Activated T-cell treated with anti-CD3 and anti-CD28 coated beads for 4 hours (primary cell): ENCODE data around the gene TECTA.
"Not testable (repeated sequence)": the region's sequence is repeated elsewhere in the genome, so short reads cannot be mapped to it uniquely, and the experiment has no call there.

Source experiments
- DNase-seq: peaks from one replicate; pipeline ENCODE4 v3.0.0-alpha.2; 2020

The TECTA gene

GRCh38 chr11:121091492-121092152 lies 9.4 kb upstream of the TECTA start:
- DNase-seq: no peak

DNA sequence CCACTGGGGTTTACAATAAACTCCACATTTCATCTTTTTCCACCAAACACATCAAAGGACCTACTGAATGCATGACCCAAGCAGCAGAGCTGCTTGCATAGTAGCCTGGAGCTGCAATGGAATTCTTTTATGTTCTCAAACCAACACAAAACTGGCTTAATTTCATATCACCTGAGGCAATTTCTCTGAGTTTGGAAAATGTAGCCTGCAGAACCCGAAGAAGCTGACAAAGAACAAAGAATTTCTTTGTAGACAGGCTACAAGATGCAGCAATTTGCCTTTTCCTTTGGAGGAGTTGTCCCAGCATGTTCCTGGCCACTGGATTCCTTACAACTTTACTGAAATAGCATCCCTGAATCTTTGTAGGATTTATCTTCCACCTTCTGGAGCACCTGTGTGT lies 5.5 kb upstream of the TECTA start:
- DNase-seq: no peak

DNA sequence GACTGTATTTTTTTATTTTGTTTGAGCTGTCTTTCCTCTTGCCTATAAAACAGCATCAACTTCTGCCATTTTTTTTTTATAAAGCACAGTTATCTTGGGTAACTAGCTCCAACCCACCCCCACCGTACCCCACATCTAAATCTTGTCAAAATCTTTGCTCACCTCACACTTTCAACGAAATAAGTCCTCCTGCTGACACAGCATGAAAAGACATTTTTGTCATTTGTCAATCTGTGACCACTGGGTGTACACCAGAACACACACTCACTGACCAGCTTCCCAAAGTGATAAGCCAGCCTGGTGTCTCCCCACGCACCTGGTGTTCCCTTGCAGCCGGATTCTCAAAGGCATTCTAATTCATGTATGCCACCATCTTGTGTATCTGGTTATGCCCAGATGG lies 1.7 kb upstream of the TECTA start:
- DNase-seq: no peak

DNA sequence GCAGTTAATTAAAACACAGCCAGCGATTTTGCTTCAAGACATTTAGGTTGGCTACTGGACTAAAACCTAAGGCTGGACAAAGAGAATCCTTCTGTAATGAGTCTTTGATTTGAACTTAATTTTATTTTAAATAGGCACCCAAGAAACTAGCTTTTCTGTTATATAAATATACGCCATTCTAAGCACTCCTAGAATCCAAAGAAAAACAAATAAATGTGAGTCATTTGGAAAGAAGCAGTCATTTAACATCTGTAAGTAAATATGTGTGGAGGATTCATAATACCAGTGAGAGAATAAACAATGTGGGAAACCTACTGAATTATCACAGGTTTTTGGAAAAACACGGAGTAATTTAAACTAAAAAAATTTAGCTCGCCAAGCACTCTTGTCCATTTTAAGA lies 1.2 kb upstream of the TECTA start:
- DNase-seq: no peak

GRCh38 chr11:121104312-121104762 lies 3.3 kb downstream of the TECTA start:
- no peak for DNase-seq

DNA sequence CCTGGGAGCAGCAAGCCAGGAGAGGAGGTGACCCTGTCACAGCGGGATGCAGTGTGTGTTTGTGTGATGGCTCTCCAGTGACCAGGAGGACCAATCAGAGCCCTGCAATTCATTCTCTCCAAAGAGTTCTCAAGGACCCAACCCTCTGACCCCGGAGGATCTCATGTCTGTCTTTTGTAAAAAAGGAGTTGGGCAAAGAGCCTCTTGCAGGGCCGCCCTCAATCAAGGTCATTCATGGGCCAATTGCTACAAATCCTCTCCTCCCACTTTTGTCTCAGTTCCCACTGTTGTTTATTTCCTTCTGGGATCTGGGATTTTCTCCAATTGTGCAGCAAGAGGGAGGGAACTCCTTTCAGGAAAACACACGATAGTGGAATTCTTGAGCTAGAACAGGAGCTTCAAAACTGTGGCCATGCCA lies 4.0 kb downstream of the TECTA start:
- no peak for DNase-seq

GRCh38 chr11:121105481-121106195 lies 4.6 kb downstream of the TECTA start:
- DNase-seq: no peak

DNA sequence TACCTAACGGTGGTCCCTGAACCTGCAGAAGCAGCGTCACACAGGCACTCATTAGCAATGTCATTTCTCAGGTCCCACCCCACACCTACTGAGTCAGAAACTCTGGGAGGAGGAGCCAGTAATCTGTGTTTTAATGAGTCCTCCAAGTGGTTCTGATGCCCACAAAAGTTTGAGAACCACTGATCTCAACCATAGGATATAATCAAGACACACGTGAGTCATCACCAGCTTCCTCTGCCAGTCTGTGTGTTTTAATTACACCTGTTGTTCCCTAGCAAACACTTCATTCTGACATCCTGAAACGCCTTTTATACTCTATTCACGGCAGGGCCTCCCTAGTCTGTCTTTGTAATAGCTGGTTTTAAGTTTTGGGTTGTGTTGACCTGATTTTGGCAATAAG lies 5.8 kb downstream of the TECTA start:
- no peak for DNase-seq

DNA sequence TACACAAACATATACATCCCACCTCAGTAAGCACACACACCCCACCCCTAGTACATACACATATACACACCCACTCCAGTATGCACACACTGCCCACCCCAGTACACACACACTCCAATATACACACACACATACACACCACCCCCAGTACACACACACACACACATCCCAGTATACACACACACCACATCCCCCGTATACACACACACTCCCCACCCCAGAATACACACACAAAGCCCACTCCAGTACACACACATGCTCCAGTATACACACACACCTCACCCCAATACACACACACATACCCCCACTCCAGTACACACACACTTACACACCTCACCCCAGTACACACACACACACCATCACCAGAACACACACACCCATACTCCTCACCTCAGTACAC lies 7.4 kb downstream of the TECTA start:
- DNase-seq: no peak

DNA sequence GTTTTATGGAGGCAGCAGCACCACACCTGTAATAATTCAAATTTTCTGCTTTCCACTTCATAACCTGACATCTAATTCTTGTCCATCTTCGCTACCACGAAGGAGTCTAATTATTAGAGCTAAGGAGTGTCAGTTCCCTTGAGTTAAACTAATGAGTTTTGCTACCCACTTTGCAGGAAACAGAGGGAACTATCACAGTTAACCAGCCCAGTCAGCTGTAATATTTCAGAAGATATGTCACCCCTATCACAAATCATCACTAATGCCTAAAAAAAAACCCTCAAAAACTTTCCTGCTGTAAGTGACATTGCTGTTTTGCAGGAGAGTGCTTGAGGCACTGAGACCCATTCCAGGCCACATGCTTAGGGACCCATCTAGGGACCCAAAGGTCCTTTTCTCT lies 8.4 kb downstream of the TECTA start:
- no peak for DNase-seq

DNA sequence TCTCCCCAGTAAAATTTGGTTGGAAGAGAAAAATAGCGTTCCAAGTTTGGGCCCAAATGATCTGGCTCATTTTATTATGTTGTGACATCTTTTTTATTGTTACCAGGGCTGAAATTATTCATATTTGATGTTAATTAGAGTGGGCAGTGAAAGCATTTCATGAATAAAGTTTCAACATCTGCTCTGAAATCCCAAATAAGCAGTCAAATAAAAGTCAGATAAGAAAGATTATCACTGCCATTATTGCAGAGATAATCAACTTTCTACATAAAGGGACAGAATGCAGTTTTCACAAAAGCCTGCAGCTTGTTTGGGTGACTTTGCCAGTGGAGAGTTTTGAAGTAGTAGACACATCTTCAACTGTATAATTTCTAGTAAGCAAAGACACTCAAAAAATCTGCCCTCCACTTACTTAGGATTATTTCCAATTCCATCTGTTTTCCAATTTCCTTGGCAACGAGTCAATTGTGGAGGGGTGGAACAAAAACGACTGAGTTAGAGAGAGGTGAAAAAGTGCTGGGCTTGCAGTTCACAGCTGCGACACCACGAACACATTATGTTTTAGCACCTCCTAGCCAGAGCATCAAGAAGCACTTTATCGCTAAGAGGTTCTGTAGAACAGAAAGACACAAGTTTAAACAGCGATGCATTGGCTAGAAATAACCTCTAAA lies 9.0 kb downstream of the TECTA start:
- no peak for DNase-seq

DNA sequence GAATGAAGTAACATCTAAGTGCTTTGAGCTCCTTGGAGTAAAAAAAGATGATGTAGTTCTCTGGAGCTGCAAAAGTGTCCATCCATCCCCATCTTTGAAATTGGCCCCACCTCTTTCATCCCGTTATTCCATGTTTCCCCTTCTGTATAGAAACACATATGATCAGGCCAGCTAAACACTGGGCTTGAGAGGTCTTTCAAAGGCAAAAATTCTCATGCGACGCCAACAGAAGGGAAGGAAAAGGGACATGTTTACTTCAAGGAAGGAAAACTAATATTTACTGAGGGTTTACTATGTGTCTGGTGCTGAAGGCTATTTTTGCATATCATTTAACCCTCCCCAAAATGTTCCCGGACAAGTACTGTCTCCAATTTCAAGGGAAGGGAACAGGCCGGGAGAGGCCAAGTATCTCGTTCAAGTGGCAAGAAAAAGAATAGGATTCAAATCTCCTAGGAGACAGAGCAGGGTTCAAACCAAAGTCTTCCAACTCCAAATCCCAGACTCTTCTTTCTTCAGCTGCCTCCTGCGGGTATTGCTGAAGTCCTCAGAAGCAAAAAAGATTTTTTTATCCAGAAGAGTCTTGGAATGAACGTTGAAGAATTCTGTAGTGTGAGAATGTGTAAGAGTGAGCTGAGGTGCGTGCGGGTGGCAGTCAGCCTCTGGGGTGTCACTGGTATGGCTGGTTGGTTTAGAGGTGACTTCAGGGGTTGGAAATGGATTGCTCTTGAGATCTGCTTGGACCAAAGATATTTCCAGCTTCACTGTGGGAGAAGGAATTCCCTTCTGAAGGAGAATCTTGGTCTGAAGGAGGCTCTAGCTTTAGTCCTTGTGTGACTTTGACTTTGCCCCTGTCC lies 10.1 kb downstream of the TECTA start:
- no peak for DNase-seq

- peak; percentile 1 for DNase-seq
These were observed 11.7 kb downstream of the TECTA start for GRCh38 chr11:121112498-121113455.

DNA sequence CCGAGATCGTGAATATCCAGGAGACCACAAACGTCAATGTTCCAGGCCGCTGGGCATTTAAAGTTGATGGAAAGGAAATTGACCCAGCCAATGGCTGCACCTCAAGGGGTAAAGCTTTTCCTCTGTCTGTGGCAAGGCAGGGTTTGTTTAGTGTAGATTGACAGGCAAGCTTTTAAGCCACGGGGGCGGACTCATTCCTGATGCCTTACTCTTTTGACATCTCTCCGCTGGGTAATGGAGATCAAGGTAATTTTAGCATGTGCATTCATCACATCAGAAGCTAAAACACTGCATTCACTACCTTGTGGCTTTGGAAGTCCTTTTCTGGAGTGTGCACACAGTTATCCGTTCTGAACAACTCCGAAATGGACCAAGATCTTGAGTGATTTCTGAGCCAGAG lies 12.6 kb downstream of the TECTA start:
- DNase-seq: no peak

DNA sequence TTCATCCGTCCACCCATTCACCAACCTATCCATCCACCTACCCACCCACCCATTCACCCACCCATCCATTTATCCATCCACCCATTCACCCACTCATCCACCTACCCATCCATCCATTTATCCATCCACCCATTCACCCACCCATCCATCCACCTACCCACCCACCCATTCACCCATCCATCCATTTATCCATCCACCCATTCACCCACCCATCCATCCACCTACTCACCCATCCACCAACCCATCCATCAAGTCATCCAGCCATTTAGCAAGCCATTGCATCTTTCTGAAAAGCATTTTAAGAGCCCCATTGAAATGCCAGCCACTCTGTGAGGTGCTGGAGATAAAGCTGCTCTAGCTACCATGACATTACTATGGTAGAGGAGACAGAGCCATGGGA lies 14.0 kb downstream of the TECTA start:
- DNase-seq: not testable (repeated sequence)

DNA sequence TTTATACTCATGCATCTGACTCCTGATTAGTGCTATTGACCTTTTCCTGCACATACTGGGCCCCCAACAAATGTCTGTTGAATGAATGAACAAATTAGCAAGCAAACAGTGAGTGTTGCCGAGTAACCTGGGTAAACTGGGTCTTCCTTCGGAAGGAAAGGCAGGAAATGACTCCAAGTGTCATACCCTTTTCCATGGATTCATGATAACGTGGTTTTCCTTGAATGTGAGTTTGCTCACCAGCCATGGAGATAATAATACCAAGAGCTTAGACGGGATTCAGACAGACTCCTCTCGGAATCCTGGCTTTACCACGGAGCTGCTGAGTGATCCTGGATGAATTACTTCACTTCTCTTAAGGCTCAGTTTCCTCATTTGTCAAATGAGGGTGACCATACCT lies 16.7 kb downstream of the TECTA start:
- DNase-seq: no peak

DNA sequence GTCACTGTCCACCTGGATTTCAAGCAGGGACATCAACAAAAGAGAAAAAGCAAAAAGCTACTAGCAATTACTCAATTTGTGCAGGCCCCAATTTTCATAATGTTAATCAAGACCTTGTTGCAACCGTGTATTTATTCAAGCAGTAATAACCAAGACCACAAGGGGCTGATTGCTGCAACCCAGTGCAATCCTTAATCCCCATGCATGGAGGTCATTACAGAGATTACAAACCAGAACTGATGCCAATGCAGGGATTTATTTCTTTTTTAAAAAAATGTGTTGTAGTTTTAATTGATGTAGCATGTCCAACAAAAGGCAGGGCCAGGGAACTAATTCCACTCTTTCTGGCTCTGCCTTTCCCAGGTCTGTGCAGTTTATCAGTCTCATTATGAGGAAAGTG lies 18.4 kb downstream of the TECTA start:
- DNase-seq: no peak

DNA sequence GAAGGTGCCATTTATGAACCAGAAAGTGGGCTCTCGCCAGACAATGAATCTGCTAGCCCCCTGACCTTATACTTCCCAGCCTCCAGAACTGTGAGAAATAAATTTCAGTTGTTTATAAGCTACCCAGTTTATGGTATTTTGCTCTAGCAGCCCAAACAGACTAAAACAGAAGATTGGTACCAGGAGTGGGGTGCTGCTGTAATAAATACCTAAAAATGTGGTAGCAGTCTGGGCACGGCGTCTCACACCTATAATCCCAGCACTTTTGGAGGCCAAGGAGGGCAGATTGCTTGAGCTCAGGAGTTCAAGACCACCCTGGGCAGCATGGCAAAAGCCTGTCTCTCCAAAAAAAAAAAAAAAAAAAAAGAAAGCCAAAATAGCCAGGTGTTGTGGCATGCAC lies 21.3 kb downstream of the TECTA start:
- no peak for DNase-seq

DNA sequence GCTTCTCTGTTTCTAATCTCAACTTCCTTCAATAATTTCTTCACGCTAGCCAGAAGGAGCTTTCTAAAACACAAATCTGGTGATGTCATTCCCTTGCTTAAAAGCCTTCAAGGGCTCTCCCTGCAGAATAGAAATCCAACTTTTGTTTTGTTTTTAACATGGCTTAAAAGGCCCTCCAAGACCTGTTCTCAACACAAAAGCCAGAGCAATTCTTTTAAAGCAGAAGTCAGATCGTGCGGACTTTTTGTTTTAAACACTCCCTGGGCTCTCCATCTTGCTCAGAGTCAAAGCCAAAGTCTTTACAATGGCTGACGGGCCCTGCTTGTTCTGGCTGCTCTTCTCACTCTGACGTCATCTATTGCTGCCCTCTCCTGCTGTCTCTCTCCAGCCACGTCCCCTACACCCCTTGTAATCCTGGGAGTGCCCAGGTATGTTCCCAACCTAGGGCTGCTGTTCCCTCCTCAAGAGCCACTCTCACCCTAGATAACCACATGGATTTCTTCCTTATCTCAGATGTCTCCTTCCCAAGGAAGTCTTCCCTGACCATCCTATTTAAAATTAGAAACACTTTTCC lies 22.5 kb downstream of the TECTA start:
- no peak for DNase-seq

GRCh38 chr11:121127809-121128208 lies 26.8 kb downstream of the TECTA start:
- no peak for DNase-seq
